AG09309 (cell line): ENCODE measurements around the gene NRF1.

Experiments
- DNase-seq: peaks from one replicate; pipeline ENCODE4 v3.0.0-alpha.2; 2010; ENCODE audit warnings: low read depth
- H3K4me3 ChIP-seq: 2 replicates; pipeline ENCODE4 v1.5.1; 2011; ENCODE audit warnings: mild to moderate bottlenecking, low read depth, low read length, moderate library complexity; ENCODE audit not compliant: control insufficient read depth
- TF ChIP-seq, protein P1 (sequence below): IDR thresholded peaks from 2 replicates; pipeline ENCODE4 v1.5.1; 2011; ENCODE audit warnings: mild to moderate bottlenecking, low read depth, low read length, inconsistent platforms; ENCODE audit not compliant: insufficient read depth, control insufficient read depth; ENCODE audit errors: missing control alignments

Gene NRF1

DNA sequence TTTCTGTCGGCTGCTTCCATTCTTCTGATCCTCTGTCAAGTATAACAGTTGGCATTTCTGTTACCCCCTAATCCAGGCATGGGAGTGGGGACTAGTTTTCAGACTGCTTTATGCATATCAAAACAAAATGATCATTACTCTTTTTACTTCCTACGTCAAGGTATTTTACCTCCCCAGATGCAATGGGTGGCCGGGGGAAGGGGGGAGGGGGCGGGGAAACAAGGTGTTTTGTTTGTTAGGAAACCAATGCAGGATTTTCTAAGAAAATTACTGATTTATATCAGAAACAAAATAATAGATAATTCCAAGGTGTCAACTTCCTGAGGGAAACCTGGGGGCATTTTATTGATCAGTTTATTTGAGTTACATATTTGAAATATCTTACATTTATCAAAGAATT is 66.3 kb downstream of the NRF1 start:
- no peak for DNase-seq
- no peak overlapping the region for H3K4me3 ChIP-seq
- TF ChIP-seq, protein P1, sequence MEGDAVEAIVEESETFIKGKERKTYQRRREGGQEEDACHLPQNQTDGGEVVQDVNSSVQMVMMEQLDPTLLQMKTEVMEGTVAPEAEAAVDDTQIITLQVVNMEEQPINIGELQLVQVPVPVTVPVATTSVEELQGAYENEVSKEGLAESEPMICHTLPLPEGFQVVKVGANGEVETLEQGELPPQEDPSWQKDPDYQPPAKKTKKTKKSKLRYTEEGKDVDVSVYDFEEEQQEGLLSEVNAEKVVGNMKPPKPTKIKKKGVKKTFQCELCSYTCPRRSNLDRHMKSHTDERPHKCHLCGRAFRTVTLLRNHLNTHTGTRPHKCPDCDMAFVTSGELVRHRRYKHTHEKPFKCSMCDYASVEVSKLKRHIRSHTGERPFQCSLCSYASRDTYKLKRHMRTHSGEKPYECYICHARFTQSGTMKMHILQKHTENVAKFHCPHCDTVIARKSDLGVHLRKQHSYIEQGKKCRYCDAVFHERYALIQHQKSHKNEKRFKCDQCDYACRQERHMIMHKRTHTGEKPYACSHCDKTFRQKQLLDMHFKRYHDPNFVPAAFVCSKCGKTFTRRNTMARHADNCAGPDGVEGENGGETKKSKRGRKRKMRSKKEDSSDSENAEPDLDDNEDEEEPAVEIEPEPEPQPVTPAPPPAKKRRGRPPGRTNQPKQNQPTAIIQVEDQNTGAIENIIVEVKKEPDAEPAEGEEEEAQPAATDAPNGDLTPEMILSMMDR = no peak

DNA sequence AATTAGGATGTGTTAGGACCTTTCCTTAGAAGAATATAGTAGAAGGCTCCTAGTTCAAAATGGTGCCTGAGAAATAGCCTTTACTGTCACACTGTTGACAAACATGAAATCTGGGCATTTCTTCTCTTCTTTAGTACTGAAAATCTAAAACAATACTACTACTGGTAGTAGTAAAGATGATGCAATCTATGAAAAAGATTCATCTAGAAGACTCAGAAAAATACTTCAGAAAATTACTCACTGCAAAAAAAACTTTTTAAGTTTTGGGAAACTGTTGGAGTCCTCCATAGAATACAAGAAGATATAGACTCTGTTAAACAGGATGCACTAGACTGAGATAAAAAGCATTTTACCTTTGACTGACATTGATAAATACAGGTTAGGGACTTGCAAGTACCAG is 67.1 kb downstream of the NRF1 start:
- H3K4me3 ChIP-seq = no peak overlapping the region
- DNase-seq = no peak
- TF ChIP-seq, protein P1 = no peak

DNA sequence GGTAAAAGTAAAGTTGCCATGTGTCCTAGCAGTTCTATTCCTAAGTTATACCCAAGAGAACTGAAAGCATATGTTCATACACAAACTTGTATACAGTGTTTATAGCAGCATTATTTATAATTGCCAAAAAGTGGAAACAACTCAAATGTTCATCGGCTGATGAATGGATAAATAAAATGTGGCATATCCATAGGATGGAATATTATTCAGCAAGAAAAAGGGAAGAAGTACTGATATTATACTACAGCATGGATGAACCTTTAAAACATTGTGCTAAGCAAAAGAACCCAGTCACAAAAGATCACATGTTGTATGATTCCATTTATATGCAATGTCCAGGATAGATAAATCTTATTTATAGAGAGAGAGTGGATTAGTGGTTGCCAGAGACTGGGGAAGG is 68.9 kb downstream of the NRF1 start:
- no peak for DNase-seq

DNA sequence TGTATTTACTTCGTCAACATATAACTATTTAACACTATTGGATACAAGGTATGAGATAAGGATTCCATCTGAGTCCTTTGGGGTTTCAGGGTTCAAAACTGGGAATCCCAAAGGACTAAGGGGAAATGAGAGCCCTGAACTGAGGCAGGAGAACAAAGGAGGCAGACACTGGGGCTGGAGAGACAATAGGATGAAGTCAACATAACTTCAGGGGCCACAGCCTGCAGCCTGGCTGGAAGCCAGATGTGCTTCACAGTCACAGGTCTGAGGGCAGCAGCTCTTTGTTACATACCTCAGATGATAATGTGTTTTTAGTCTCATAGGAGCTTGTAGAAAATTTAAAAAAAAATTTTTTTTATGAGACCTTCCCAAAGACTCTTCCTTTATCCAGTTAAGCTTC is 73.3 kb downstream of the NRF1 start:
- no peak overlapping the region for H3K4me3 ChIP-seq
- DNase-seq = no peak

More for the DNA sequence above, 68.9 kb downstream of the NRF1 start:
- TF ChIP-seq, protein P1 = no peak
- no peak overlapping the region for H3K4me3 ChIP-seq

DNA sequence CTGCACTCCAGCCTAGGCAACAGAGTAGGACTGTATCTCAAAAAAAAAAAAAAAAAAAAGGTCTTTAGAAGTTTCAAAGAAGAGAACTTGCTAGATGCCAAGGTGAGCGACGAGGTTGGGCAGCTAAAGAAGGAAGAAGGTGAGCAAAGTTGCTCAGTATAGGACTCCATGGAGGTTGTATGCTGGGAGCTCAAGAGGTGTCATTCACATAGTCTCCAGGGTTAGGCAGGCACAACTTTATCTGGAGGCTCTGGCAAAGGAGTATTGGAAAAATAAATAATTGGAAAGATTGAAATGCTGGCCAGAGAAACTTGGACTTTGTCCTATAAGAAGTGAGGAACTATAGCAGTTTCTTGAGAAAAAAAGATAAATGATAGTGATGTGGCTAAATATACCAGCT is 74.5 kb downstream of the NRF1 start:
- DNase-seq = no peak
- TF ChIP-seq, protein P1 = no peak
- H3K4me3 ChIP-seq = no peak overlapping the region

More for the DNA sequence above, 73.3 kb downstream of the NRF1 start:
- TF ChIP-seq, protein P1 = no peak

DNA sequence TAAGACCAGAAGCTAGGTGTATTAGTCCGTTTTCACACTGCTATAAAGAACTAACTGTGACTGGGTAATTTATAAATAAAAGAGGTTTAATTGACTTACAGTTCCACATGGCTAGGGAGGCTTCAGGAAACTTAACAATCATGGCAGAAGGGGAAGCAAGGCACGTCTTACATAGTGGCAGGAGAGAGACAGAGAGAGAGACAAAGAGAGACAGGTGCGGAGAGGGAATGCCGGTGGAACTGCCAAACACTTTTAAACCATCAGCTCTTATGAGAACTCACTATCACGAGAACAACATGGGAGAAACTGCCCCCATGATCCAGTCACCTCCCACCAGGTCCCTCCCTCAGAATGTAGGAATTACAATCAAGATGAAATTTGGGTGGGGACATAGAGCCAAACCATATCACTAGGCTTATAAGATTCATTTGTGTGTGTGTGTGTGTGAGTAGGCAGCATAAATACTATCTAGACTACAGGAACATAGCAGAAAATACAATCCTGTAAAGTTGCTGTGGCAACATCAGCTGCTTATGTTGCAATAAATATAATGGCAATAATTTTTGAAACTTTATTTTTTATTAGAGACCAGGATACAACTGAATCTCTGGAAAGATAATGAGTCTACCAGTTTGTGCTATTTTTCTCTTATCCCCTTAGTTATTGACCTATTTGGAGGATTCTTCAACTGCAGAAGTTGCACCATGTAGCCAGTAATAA is 77.1 kb downstream of the NRF1 start:
- TF ChIP-seq, protein P1 = no peak
- no peak overlapping the region for H3K4me3 ChIP-seq
- DNase-seq = no peak

DNA sequence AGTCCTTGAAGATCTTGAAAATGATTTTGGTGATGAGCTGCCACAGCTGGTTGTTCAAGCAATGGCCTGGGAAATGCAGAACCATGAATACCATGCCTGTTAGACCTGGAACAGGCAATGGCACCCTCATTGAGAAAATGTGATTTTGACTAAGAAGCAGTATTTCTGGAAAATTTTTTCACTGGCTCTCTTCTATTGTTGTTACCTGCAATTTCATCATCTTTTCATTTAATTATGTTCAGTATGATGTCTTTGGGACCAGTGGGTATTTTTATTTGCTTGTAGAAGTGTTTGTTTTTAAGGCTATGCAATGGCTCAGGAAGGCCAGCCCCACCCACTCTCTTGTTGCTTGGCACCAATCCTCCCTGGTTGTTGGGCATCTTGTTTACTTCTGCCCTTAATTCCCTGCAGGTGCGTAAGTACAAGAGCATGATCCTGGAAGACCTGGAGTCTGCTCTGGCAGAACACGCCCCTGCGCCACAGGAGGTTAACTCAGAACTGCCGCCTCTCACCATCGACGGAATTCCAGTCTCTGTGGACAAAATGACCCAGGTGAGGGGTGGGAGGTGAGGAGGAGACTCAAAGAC is 78.6 kb downstream of the NRF1 start:
- no peak overlapping the region for H3K4me3 ChIP-seq
- no peak for DNase-seq
- TF ChIP-seq, protein P1 = no peak
